ENCODE data around the gene CYB5D1.

- TF ChIP-seq, protein P1, sequence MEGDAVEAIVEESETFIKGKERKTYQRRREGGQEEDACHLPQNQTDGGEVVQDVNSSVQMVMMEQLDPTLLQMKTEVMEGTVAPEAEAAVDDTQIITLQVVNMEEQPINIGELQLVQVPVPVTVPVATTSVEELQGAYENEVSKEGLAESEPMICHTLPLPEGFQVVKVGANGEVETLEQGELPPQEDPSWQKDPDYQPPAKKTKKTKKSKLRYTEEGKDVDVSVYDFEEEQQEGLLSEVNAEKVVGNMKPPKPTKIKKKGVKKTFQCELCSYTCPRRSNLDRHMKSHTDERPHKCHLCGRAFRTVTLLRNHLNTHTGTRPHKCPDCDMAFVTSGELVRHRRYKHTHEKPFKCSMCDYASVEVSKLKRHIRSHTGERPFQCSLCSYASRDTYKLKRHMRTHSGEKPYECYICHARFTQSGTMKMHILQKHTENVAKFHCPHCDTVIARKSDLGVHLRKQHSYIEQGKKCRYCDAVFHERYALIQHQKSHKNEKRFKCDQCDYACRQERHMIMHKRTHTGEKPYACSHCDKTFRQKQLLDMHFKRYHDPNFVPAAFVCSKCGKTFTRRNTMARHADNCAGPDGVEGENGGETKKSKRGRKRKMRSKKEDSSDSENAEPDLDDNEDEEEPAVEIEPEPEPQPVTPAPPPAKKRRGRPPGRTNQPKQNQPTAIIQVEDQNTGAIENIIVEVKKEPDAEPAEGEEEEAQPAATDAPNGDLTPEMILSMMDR (IDR thresholded peaks at IDR 0.05; ENCODE audit: poor library complexity): no peak
- TF ChIP-seq EZH2phosphoT487 (IDR thresholded peaks at IDR 0.05; ENCODE audit: low read depth, severe bottlenecking, unreplicated experiment) (no peak), EZH2 (IDR thresholded peaks at IDR 0.05; ENCODE audit: borderline replicate concordance) (no peak)
Observed at GRCh38 chr17:7849130-7849750, 8.6 kb upstream of the CYB5D1 start.
